GM23338 (cell line): ENCODE data around the gene SLX9.

Experiments used
- CREB1 ChIP-seq: fragments of 250-450 bp; sonication (Bioruptor Pico); IDR thresholded peaks from 2 replicates; pipeline ENCODE4 v1.5.0; 2020; ENCODE audit warnings: low read depth, mild to moderate bottlenecking, moderate library complexity
- CTCF ChIP-seq, 2 experiments: fragments of 200-600 bp in 1 of 2; sonication (generic) in 1 of 2; conservative IDR thresholded peaks; 2 replicates each; pipeline versions ENCODE4 v1.5.1 to v1.6.1; 2016 to 2017; ENCODE audit warnings: antibody characterized with exemption in 2 of 2, low read depth in 2 of 2, mild to moderate bottlenecking in 2 of 2, moderate library complexity in 1 of 2
- EZH2 ChIP-seq: fragments of 200-600 bp; sonication (generic); IDR thresholded peaks from one replicate; pipeline ENCODE4 v1.8.0; 2017; ENCODE audit warnings: antibody characterized with exemption, mild to moderate bottlenecking, low read depth; ENCODE audit not compliant: unreplicated experiment
- EZH2phosphoT487 ChIP-seq: fragments of 200-600 bp; sonication (generic); IDR thresholded peaks from one replicate; pipeline ENCODE4 v1.8.1; 2018; ENCODE audit warnings: antibody characterized with exemption; ENCODE audit not compliant: unreplicated experiment
- JUNB ChIP-seq: IDR thresholded peaks from one replicate; pipeline ENCODE4 v1.6.1; 2016; ENCODE audit warnings: antibody characterized with exemption; ENCODE audit not compliant: unreplicated experiment
- NANOG ChIP-seq: IDR thresholded peaks from 2 replicates; pipeline ENCODE4 v1.6.1; 2016; ENCODE audit warnings: antibody characterized with exemption, borderline replicate concordance
- POLR2AphosphoS5 ChIP-seq: IDR thresholded peaks from 2 replicates; pipeline ENCODE4 v1.6.1; 2016; ENCODE audit warnings: antibody characterized with exemption, low read depth
- STAT1 ChIP-seq: IDR thresholded peaks from one replicate; pipeline ENCODE4 v1.6.1; 2016; ENCODE audit warnings: antibody characterized with exemption; ENCODE audit not compliant: unreplicated experiment
- ZNF114 ChIP-seq: fragments of 250-450 bp; sonication (Bioruptor Pico); IDR thresholded peaks from 2 replicates; pipeline ENCODE4 v1.5.0; 2020; ENCODE audit warnings: mild to moderate bottlenecking, moderate library complexity
- ZNF331 ChIP-seq: fragments of 250-450 bp; sonication (Bioruptor Pico); IDR thresholded peaks from 2 replicates; pipeline ENCODE4 v1.5.0; 2020; ENCODE audit warnings: low read depth, mild to moderate bottlenecking, moderate library complexity
- ZNF462 ChIP-seq: fragments of 250-450 bp; sonication (Bioruptor Pico); IDR thresholded peaks from 2 replicates; pipeline ENCODE4 v1.5.0; 2020; ENCODE audit warnings: mild to moderate bottlenecking, moderate library complexity
- TF ChIP-seq, protein P1 (sequence below): IDR thresholded peaks from 2 replicates; pipeline ENCODE4 v1.6.1; 2016; ENCODE audit warnings: antibody characterized with exemption
- TF ChIP-seq, protein P2 (sequence below): IDR thresholded peaks from one replicate; pipeline ENCODE4 v1.6.1; 2018; ENCODE audit warnings: antibody characterized with exemption; ENCODE audit not compliant: unreplicated experiment

- TF ChIP-seq CTCF (conservative IDR thresholded peaks at IDR 0.05; ENCODE audit: low read depth in 2 of 2) (no peak), EZH2 (no peak), POLR2AphosphoS5 (no peak), NANOG (no peak), CREB1 (CRISPR knock-in tag) (no peak), EZH2phosphoT487 (no peak), ZNF114 (CRISPR knock-in tag) (no peak), JUNB (no peak), STAT1 (no peak), ZNF462 (CRISPR knock-in tag) (no peak), ZNF331 (no peak)
- TF ChIP-seq, protein P1, sequence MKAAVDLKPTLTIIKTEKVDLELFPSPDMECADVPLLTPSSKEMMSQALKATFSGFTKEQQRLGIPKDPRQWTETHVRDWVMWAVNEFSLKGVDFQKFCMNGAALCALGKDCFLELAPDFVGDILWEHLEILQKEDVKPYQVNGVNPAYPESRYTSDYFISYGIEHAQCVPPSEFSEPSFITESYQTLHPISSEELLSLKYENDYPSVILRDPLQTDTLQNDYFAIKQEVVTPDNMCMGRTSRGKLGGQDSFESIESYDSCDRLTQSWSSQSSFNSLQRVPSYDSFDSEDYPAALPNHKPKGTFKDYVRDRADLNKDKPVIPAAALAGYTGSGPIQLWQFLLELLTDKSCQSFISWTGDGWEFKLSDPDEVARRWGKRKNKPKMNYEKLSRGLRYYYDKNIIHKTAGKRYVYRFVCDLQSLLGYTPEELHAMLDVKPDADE: no peak
- TF ChIP-seq, protein P2, sequence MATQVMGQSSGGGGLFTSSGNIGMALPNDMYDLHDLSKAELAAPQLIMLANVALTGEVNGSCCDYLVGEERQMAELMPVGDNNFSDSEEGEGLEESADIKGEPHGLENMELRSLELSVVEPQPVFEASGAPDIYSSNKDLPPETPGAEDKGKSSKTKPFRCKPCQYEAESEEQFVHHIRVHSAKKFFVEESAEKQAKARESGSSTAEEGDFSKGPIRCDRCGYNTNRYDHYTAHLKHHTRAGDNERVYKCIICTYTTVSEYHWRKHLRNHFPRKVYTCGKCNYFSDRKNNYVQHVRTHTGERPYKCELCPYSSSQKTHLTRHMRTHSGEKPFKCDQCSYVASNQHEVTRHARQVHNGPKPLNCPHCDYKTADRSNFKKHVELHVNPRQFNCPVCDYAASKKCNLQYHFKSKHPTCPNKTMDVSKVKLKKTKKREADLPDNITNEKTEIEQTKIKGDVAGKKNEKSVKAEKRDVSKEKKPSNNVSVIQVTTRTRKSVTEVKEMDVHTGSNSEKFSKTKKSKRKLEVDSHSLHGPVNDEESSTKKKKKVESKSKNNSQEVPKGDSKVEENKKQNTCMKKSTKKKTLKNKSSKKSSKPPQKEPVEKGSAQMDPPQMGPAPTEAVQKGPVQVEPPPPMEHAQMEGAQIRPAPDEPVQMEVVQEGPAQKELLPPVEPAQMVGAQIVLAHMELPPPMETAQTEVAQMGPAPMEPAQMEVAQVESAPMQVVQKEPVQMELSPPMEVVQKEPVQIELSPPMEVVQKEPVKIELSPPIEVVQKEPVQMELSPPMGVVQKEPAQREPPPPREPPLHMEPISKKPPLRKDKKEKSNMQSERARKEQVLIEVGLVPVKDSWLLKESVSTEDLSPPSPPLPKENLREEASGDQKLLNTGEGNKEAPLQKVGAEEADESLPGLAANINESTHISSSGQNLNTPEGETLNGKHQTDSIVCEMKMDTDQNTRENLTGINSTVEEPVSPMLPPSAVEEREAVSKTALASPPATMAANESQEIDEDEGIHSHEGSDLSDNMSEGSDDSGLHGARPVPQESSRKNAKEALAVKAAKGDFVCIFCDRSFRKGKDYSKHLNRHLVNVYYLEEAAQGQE: no peak
Measured at GRCh38 chr21:44910229-44911067, 29.4 kb upstream of the SLX9 start.
